Measurements from ENCODE around the gene PDZRN4.

GRCh38 chr12:41507286-41507685 lies 319.2 kb downstream of the PDZRN4 start:
- TF ChIP-seq CTCF (conservative IDR thresholded peaks at IDR 0.05; ENCODE audit: low read length) (no peak), EZH2phosphoT487 (IDR thresholded peaks at IDR 0.05; ENCODE audit: borderline replicate concordance) (no peak)
